ENCODE data around the gene HDAC5.

HDAC5 gene

DNA sequence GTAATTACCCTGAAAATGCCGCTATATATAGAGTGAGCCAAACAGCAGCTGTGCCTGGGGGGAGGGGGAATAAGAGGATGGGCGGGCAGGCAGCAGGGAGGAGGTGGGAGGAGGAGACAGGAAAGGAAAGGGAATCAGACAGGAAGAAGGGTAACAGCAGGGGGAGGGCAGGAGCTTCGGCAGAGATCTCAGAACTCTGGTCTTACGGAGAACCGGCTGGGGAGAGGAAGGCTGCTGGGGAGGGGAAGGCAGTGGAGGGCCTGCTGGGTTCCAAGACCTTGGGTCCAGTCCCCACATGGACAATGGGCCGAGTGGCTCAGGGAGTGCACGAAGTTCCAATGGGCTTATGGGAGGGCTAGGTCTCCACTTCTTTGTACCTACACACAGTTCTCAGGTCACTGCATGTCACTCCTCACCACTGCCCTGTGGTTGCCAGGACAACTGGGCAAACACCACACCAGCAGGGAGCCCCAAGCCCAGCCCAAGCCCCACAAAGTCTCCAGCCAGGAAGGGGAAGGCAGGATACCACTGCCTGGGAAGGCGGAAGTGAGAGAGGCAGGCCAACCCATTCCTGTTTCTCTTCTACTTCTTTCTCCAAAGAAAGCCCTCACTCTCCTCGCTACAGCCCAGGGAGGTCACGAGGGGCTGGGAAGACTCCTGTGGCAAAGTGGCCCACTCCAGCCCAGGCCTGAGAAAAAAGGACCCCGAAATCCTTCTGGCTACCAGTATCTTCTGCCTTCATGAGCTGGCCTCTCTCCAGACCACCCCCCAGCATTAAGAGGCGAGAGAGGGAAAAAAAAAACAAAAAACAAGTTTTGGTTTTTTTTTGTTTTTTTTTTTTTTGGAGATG is 27.6 kb downstream of the HDAC5 start:
- TF ChIP-seq, protein P1, sequence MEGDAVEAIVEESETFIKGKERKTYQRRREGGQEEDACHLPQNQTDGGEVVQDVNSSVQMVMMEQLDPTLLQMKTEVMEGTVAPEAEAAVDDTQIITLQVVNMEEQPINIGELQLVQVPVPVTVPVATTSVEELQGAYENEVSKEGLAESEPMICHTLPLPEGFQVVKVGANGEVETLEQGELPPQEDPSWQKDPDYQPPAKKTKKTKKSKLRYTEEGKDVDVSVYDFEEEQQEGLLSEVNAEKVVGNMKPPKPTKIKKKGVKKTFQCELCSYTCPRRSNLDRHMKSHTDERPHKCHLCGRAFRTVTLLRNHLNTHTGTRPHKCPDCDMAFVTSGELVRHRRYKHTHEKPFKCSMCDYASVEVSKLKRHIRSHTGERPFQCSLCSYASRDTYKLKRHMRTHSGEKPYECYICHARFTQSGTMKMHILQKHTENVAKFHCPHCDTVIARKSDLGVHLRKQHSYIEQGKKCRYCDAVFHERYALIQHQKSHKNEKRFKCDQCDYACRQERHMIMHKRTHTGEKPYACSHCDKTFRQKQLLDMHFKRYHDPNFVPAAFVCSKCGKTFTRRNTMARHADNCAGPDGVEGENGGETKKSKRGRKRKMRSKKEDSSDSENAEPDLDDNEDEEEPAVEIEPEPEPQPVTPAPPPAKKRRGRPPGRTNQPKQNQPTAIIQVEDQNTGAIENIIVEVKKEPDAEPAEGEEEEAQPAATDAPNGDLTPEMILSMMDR (IDR thresholded peaks at IDR 0.05; ENCODE audit: borderline replicate concordance, insufficient read depth, low read depth, low read length) = no peak
- H3K4me3 ChIP-seq (ENCODE audit: low read depth, low read length) = no peak overlapping the region

GRCh38 chr17:44095388-44095646 is 28.1 kb downstream of the HDAC5 start:
- TF ChIP-seq, protein P1 (IDR thresholded peaks at IDR 0.05; ENCODE audit: borderline replicate concordance, insufficient read depth, low read depth, low read length) = no peak
- no peak overlapping the region for H3K4me3 ChIP-seq (ENCODE audit: low read depth, low read length)

GRCh38 chr17:44094701-44095387 is 28.6 kb downstream of the HDAC5 start:
- H3K4me3 ChIP-seq (ENCODE audit: low read depth, low read length) = no peak overlapping the region
- TF ChIP-seq, protein P1 (IDR thresholded peaks at IDR 0.05; ENCODE audit: borderline replicate concordance, insufficient read depth, low read depth, low read length) = no peak

- TF ChIP-seq, protein P1 (IDR thresholded peaks at IDR 0.05; ENCODE audit: borderline replicate concordance, insufficient read depth, low read depth, low read length) = no peak
- H3K4me3 ChIP-seq (ENCODE audit: low read depth, low read length) = no peak overlapping the region
Observed at GRCh38 chr17:44093231-44093900, 30.1 kb downstream of the HDAC5 start.

DNA sequence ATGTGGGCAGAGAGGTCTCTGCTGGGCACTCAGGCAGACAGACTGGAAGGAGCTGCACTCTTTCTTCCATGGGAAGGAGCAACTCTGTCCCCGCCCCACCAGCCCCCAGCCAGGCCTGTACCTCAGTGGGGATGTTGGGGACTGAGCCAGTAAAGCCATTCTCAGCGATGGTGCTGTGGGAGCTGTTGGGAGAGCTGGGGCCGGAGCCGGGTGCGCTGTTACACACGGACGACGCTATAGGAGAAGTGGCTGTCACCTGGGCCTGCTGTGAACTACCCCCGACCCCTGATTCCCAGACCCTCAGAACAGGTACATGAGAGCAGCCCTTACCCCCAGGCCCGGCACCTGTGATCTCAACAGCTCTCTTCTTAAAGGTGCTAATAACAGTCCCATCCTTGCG is 31.4 kb downstream of the HDAC5 start:
- no peak overlapping the region for H3K4me3 ChIP-seq (ENCODE audit: low read depth, low read length)
- TF ChIP-seq, protein P1 (IDR thresholded peaks at IDR 0.05; ENCODE audit: borderline replicate concordance, insufficient read depth, low read depth, low read length) = no peak

DNA sequence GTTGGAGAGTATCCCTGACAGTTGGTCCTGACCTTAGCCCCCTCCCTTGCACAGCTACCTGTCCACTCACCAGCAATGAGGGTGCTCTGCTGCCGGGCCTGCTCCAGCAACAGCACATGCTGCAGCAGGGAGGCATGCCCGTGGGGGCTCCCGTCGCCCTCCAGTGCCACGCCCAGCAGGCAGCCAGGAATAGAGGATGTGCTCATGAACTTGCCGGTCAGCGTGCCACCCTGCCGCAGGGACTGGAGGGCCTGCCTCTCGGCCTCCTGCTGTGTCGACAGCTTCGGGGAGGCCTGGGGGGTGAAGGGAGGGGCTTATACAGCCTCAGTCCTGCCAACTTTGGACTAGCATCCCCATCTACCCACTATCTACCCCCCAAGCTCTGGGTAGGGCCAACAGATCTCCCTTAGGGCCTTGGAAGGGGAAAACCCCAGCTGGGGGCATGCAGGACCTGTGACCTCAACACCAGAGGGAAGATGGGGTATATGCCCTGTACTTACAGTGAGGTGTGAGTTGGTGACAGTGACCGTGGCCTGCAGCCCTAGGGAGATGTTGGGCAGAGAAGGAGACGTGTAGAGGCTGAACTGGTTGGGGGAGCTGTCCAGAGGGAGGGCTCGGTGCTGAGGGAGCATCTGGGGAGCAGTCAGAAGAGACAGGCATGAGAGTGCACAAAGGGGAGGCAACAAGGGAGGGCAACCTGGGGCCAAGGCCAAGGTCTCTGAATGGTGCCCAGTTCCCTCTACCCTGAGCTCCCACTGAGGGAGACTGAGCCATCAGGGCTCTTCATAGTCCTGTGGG is 32.0 kb downstream of the HDAC5 start:
- TF ChIP-seq, protein P1 (IDR thresholded peaks at IDR 0.05; ENCODE audit: borderline replicate concordance, insufficient read depth, low read depth, low read length) = no peak
- no peak overlapping the region for H3K4me3 ChIP-seq (ENCODE audit: low read depth, low read length)
